Pancreas (tissue), 10 donors: ENCODE measurements around the gene CPED1. TPM values are rescaled to one million over a fixed set of nuclear protein-coding genes. Genes with fewer than 3 reads are reported as not detected.

ENCODE experiments used
- ATAC-seq, 4 donors: fragments of 200-7000 bp; cut with Tn5 transposase; one replicate each; pipeline versions ENCODE4 v1.8.0 to v1.9.1; 2020; ENCODE audit warnings: mild to moderate bottlenecking in 4 of 4, moderate library complexity in 4 of 4
- DNase-seq, 6 donors: peaks; one replicate each; pipeline ENCODE4 v3.0.0-alpha.2; 2020
- FAIRE-seq: peaks from 2 replicates; lab custom pipeline; 2012; peaks lifted over from hg19 to GRCh38; lab: Jason Lieb, UNC
- H3K27ac ChIP-seq, 4 donors: fragments of 200-600 bp; sonication (generic); 1 replicate in 3 of 4; 2 replicates in 1 of 4; pipeline versions ENCODE4 v1.5.0 to v1.8.0; 2020
- H3K27me3 ChIP-seq, 4 donors: fragments of 200-600 bp; one replicate each; pipeline ENCODE4 v1.8.0; 2021
- H3K36me3 ChIP-seq, 3 donors: fragments of 200-600 bp; sonication (generic) in 1 of 3; one replicate each; pipeline versions ENCODE4 v1.5.0 to v1.8.0; 2020 to 2021
- H3K4me1 ChIP-seq, 3 donors: fragments of 200-600 bp; one replicate each; pipeline ENCODE4 v1.8.0; 2021
- H3K4me3 ChIP-seq, 4 donors: fragments of 200-600 bp; sonication (generic) in 2 of 4; one replicate each; pipeline versions ENCODE4 v1.5.0 to v1.8.0; 2020 to 2021
- H3K9me3 ChIP-seq, 4 donors: fragments of 200-600 bp; one replicate each; pipeline ENCODE4 v1.8.0; 2021
- CTCF ChIP-seq, 4 donors: fragments of 200-600 bp; sonication (generic) in 3 of 4; IDR thresholded peaks; one replicate each; pipeline versions ENCODE4 v1.5.0 to v1.8.0; 2021; ENCODE audit warnings: antibody characterized with exemption in 4 of 4
- WGBS, 2 donors: extraction: QIAGEN DNeasy Blood & Tissue Kit; methylation state at CpG; one replicate each; pipeline ENCODE4 v1.1.7; 2013; 5-methylcytosine and 5-hydroxymethylcytosine counted together
- intact Hi-C, 3 donors: fragments of 100-400 bp; cut with DNase I; formaldehyde crosslinking; loops; one replicate each; pipeline versions ENCODE4 v1.11.1 to v1.14.2; 2022
- polyA plus RNA-seq, 2 donors: library from polyadenylated mRNA; stranded (reverse); fragments of 200-250 nt; gene quantifications; one replicate each; pipeline ENCODE4 v1.2.3, GENCODE V29; 2013
- total RNA-seq, 6 donors: library from RNA; stranded (reverse); fragmentation: NEBNext Ultra II Directional in 4 of 6; extraction: Animal tissue kit (Norgen Biotek cat#: 25700) in 4 of 6; gene quantifications; one replicate each; pipeline versions ENCODE4 v1.2.1 to v1.2.4, GENCODE V29; 2021 to 2023
- donor health status: healthy with polysubstance abuse.
- donor health status: DM: no; HTN: no; CAD: no; lungs with moderate emphysema.
- donor health status: DM: no; HTN: no; CAD: no.
- donor health status: control.
- donor health status: control.
- donor health status: Bipolar disorder and iron deficiency.
- donor health status: DM: yes; HTN: yes; CAD: no.
- donor health status: DM: no; HTN: no; CAD: no.
- donor health status: DM: no; HTN: no; CAD: no.
- donor health status: DM: yes; HTN: yes; CAD: no.

Gene CPED1
- total and polyA plus RNA-seq, 8 donors, result 0.57 to 6.1 (median 1.3) TPM

GRCh38 chr7:121202834-121203233, 214.3 kb downstream of the CPED1 start:
- Histone ChIP-seq H3K27me3 (no peaks in the 10 kb centered on the region), H3K36me3 (no peaks in the 10 kb centered on the region), H3K9me3 (no peaks in the 10 kb centered on the region), H3K27ac (no peak overlapping the region), H3K4me3 (no peak overlapping the region), H3K4me1 (no peaks in the 10 kb centered on the region)
- TF ChIP-seq CTCF (IDR thresholded peaks at IDR 0.05), result no peak
- no peak for DNase-seq
- no peak for FAIRE-seq
- intact Hi-C loops, result no loop called here
- WGBS, 2 donors, result 79 to 82% methylated on average over 2 of the region's 2 CpGs
- ATAC-seq, result no peak

- ATAC-seq (no peak), DNase-seq (no peak), FAIRE-seq (no peak)
- H3K36me3 ChIP-seq, result no peaks in the 10 kb centered on the region
- no peak for TF ChIP-seq CTCF (IDR thresholded peaks at IDR 0.05)
- intact Hi-C loops, result no loop called here
- no peaks in the 10 kb centered on the region for H3K9me3 ChIP-seq
- H3K4me3 ChIP-seq, result no peak overlapping the region
- 63 to 83% methylated on average over 1 of the region's 1 CpG for WGBS, 2 donors
- H3K27ac ChIP-seq, result no peak overlapping the region
- H3K27me3 ChIP-seq, result no peaks in the 10 kb centered on the region
- no peaks in the 10 kb centered on the region for H3K4me1 ChIP-seq
These were observed 216.0 kb downstream of the CPED1 start for GRCh38 chr7:121204537-121204936.

GRCh38 chr7:121205777-121206176, 217.3 kb downstream of the CPED1 start:
- H3K27ac ChIP-seq, result no peak overlapping the region
- H3K9me3 ChIP-seq, result no peaks in the 10 kb centered on the region
- H3K4me3 ChIP-seq, result no peak overlapping the region
- no peak for DNase-seq
- H3K36me3 ChIP-seq, result no peaks in the 10 kb centered on the region
- intact Hi-C loops, result no loop called here
- no peak for ATAC-seq
- no peaks in the 10 kb centered on the region for H3K4me1 ChIP-seq
- no peak for FAIRE-seq
- no peak for TF ChIP-seq CTCF (IDR thresholded peaks at IDR 0.05)
- no peaks in the 10 kb centered on the region for H3K27me3 ChIP-seq

- H3K27me3 ChIP-seq, result no peaks in the 10 kb centered on the region
- WGBS, 2 donors, result 63 to 80% methylated on average over 3 of the region's 3 CpGs
- no peak for FAIRE-seq
- H3K36me3 ChIP-seq, result no peaks in the 10 kb centered on the region
- DNase-seq, result no peak
- no peaks in the 10 kb centered on the region for H3K4me1 ChIP-seq
- no peak for ATAC-seq
- no peak overlapping the region for H3K4me3 ChIP-seq
- no peak overlapping the region for H3K27ac ChIP-seq
- TF ChIP-seq CTCF (IDR thresholded peaks at IDR 0.05), result no peak
- H3K9me3 ChIP-seq, result no peaks in the 10 kb centered on the region
- intact Hi-C loops, result no loop called here
These were observed 222.7 kb downstream of the CPED1 start for GRCh38 chr7:121211253-121211652.

GRCh38 chr7:121212036-121212435, 223.5 kb downstream of the CPED1 start:
- Histone ChIP-seq H3K36me3 (no peaks in the 10 kb centered on the region), H3K27ac (no peak overlapping the region), H3K4me1 (no peaks in the 10 kb centered on the region), H3K4me3 (no peak overlapping the region), H3K9me3 (no peaks in the 10 kb centered on the region), H3K27me3 (no peaks in the 10 kb centered on the region)
- TF ChIP-seq CTCF (IDR thresholded peaks at IDR 0.05), result no peak
- DNase-seq, result no peak
- ATAC-seq, result no peak
- 66 to 80% methylated on average over 2 of the region's 2 CpGs for WGBS, 2 donors
- intact Hi-C loops, result no loop called here
- no peak for FAIRE-seq
